Left lung (tissue), 10 donors: ENCODE measurements around the gene SPIRE1. TPM values are rescaled to one million over a fixed set of nuclear protein-coding genes. Genes with fewer than 3 reads are reported as not detected.

Experiments
- ATAC-seq: fragments of 200-7000 bp; cut with Tn5 transposase; one replicate; pipeline ENCODE4 v1.9.1; 2020; ENCODE audit warnings: moderate library complexity
- DNase-seq, 4 donors: peaks; one replicate each; pipeline ENCODE4 v3.0.0-alpha.2; 2013 to 2020
- H3K27ac ChIP-seq, 2 donors: fragments of 200-600 bp; sonication (generic) in 1 of 2; one replicate each; pipeline versions ENCODE4 v1.5.0 to v1.8.0; 2020 to 2021
- H3K27me3 ChIP-seq, 2 donors: fragments of 200-600 bp; sonication (generic) in 1 of 2; one replicate each; pipeline versions ENCODE4 v1.5.0 to v1.8.0; 2020 to 2021
- H3K36me3 ChIP-seq, 2 donors: fragments of 200-600 bp; sonication (generic) in 1 of 2; one replicate each; pipeline versions ENCODE4 v1.5.0 to v1.8.0; 2020 to 2021
- H3K4me1 ChIP-seq, 2 donors: fragments of 200-600 bp; one replicate each; pipeline ENCODE4 v1.8.0; 2021
- H3K4me3 ChIP-seq, 2 donors: fragments of 200-600 bp; sonication (generic) in 1 of 2; one replicate each; pipeline versions ENCODE4 v1.5.0 to v1.8.0; 2020 to 2021; ENCODE audit warnings: mild to moderate bottlenecking in 1 of 2
- H3K9me3 ChIP-seq, 2 donors: fragments of 200-600 bp; sonication (generic) in 1 of 2; one replicate each; pipeline versions ENCODE4 v1.5.0 to v1.8.0; 2020 to 2021
- CTCF ChIP-seq, 2 donors: fragments of 200-600 bp; sonication (generic) in 1 of 2; IDR thresholded peaks; one replicate each; pipeline versions ENCODE4 v1.5.0 to v1.8.0; 2021; ENCODE audit warnings: antibody characterized with exemption in 2 of 2
- intact Hi-C, 2 donors: fragments of 100-400 bp; cut with DNase I; formaldehyde crosslinking; loops; one replicate each; pipeline versions ENCODE4 v1.11.2 to v1.14.2; 2022
- polyA plus RNA-seq, 6 donors: library from polyadenylated mRNA; unstranded; fragments of 120-200 nt; gene quantifications; one replicate each; pipeline ENCODE4 v1.2.1, GENCODE V29; 2013; ENCODE audit not compliant: insufficient read length in 6 of 6
- total RNA-seq, 2 donors: library from RNA; stranded (reverse); fragmentation: NEBNext Ultra II Directional; extraction: Animal tissue kit (Norgen Biotek cat#: 25700); gene quantifications; one replicate each; pipeline ENCODE4 v1.2.1, GENCODE V29; 2021
- donor health status: DM: no; HTN: yes; CAD: no.
- donor health status: DM: no; HTN: no; CAD: no.

SPIRE1 gene
- total and polyA plus RNA-seq, 8 donors, result 12.1 to 50.4 (median 15.7) TPM

GRCh38 chr18:12520442-12520992 is 137.4 kb downstream of the SPIRE1 start:
- no peak overlapping the region for H3K27ac ChIP-seq
- intact Hi-C loops, result no loop called here
- H3K4me3 ChIP-seq, result no peak overlapping the region
- H3K4me1 ChIP-seq, result no peaks in the 10 kb centered on the region
- H3K27me3 ChIP-seq, result no peaks in the 10 kb centered on the region
- H3K9me3 ChIP-seq, result no peaks in the 10 kb centered on the region
- DNase-seq, result no peak
- ATAC-seq, result no peak
- no peak for TF ChIP-seq CTCF (IDR thresholded peaks at IDR 0.05)
- no peaks in the 10 kb centered on the region for H3K36me3 ChIP-seq

- TF ChIP-seq CTCF (IDR thresholded peaks at IDR 0.05), result no peak
- intact Hi-C loops, result no loop called here
- Histone ChIP-seq H3K4me1 (no peaks in the 10 kb centered on the region), H3K9me3 (no peaks in the 10 kb centered on the region), H3K27me3 (no peaks in the 10 kb centered on the region), H3K4me3 (no peak overlapping the region), H3K27ac (no peak overlapping the region), H3K36me3 (no peaks in the 10 kb centered on the region)
- ATAC-seq (no peak), DNase-seq (no peak)
Measured at GRCh38 chr18:12518832-12519531, 138.9 kb downstream of the SPIRE1 start.

GRCh38 chr18:12518326-12518725 is 139.6 kb downstream of the SPIRE1 start:
- no peaks in the 10 kb centered on the region for H3K36me3 ChIP-seq
- H3K27me3 ChIP-seq, result no peaks in the 10 kb centered on the region
- no peak overlapping the region for H3K4me3 ChIP-seq
- no peak for ATAC-seq
- H3K9me3 ChIP-seq, result no peaks in the 10 kb centered on the region
- intact Hi-C loops, result no loop called here
- DNase-seq, result no peak
- no peak overlapping the region for H3K27ac ChIP-seq
- no peak for TF ChIP-seq CTCF (IDR thresholded peaks at IDR 0.05)
- H3K4me1 ChIP-seq, result no peaks in the 10 kb centered on the region

GRCh38 chr18:12517142-12517825 is 140.6 kb downstream of the SPIRE1 start:
- ATAC-seq, result no peak
- Histone ChIP-seq H3K27me3 (no peaks in the 10 kb centered on the region), H3K27ac (no peak overlapping the region), H3K36me3 (no peaks in the 10 kb centered on the region), H3K4me3 (no peak overlapping the region), H3K4me1 (no peaks in the 10 kb centered on the region), H3K9me3 (no peaks in the 10 kb centered on the region)
- intact Hi-C loops, result no loop called here
- no peak for TF ChIP-seq CTCF (IDR thresholded peaks at IDR 0.05)
- no peak for DNase-seq

GRCh38 chr18:12516049-12516630 is 141.8 kb downstream of the SPIRE1 start:
- intact Hi-C loops, result no loop called here
- H3K9me3 ChIP-seq, result no peaks in the 10 kb centered on the region
- no peaks in the 10 kb centered on the region for H3K27me3 ChIP-seq
- no peaks in the 10 kb centered on the region for H3K4me1 ChIP-seq
- H3K27ac ChIP-seq, result no peak overlapping the region
- ATAC-seq (peak; percentile 62), DNase-seq (peak in 2 of 4 donors; percentile 24 to 42)
- H3K36me3 ChIP-seq, result peaks cover 0 to 10% of the 10 kb centered on the region in 2 donors
- TF ChIP-seq CTCF (IDR thresholded peaks at IDR 0.05), result no peak
- no peak overlapping the region for H3K4me3 ChIP-seq
